Spleen (tissue), 11 donors: Measurements from ENCODE around the gene GNG14. TPM values are rescaled to one million over a fixed set of nuclear protein-coding genes. Genes with fewer than 3 reads are reported as not detected.

ENCODE experiments used
- DNase-seq: peaks from one replicate; pipeline ENCODE4 v3.0.0-alpha.2; 2020
- H3K27ac ChIP-seq, 8 donors: fragments of 200-600 bp; sonication (generic) in 7 of 8; 1 replicate in 4 of 8; 2 replicates in 4 of 8; pipeline versions ENCODE4 v1.5.0 to v1.8.0; 2016 to 2021; ENCODE audit warnings: inconsistent platforms in 4 of 8, mild to moderate bottlenecking in 4 of 8, moderate library complexity in 1 of 8
- H3K27me3 ChIP-seq, 7 donors: fragments of 200-600 bp; sonication (generic) in 6 of 7; replicated peaks in 1 of 7; 1 replicate in 4 of 7; 2 replicates in 3 of 7; pipeline versions ENCODE4 v1.5.0 to v1.8.0; 2016 to 2021; ENCODE audit warnings: inconsistent platforms in 3 of 7, mild to moderate bottlenecking in 1 of 7
- H3K36me3 ChIP-seq, 6 donors: fragments of 200-600 bp; sonication (generic) in 5 of 6; 1 replicate in 4 of 6; 2 replicates in 2 of 6; pipeline versions ENCODE4 v1.5.0 to v1.8.0; 2016 to 2021; ENCODE audit warnings: inconsistent platforms in 2 of 6
- H3K4me1 ChIP-seq, 6 donors: fragments of 200-600 bp; sonication (generic) in 5 of 6; 1 replicate in 3 of 6; 2 replicates in 3 of 6; pipeline versions ENCODE4 v1.5.0 to v1.8.0; 2016 to 2021; ENCODE audit warnings: inconsistent platforms in 3 of 6
- H3K4me3 ChIP-seq, 8 donors: fragments of 200-600 bp; sonication (generic) in 7 of 8; 1 replicate in 4 of 8; 2 replicates in 4 of 8; pipeline versions ENCODE4 v1.5.0 to v1.8.0; 2016 to 2021; ENCODE audit warnings: inconsistent platforms in 4 of 8, mild to moderate bottlenecking in 4 of 8, moderate library complexity in 2 of 8
- H3K9me3 ChIP-seq, 8 donors: fragments of 200-600 bp; sonication (generic) in 7 of 8; 1 replicate in 4 of 8; 2 replicates in 4 of 8; pipeline versions ENCODE4 v1.5.0 to v1.8.0; 2016 to 2021; ENCODE audit warnings: inconsistent platforms in 4 of 8
- POLR2A ChIP-seq, 3 donors: fragments of 450-650 bp; IDR thresholded peaks; one replicate each; pipeline ENCODE4 v1.5.1; 2017; ENCODE audit warnings: antibody characterized with exemption in 3 of 3, mild to moderate bottlenecking in 1 of 3
- POLR2AphosphoS5 ChIP-seq, 3 donors: sonication (generic); formaldehyde crosslinking; IDR thresholded peaks; one replicate each; pipeline ENCODE4 v1.5.1; 2017; ENCODE audit warnings: antibody characterized with exemption in 3 of 3
- WGBS, 5 donors: extraction: QIAGEN DNeasy Blood & Tissue Kit in 3 of 5; methylation state at CpG; one replicate each; pipeline versions ENCODE4 v1.1.5 to v1.1.7; 2013 to 2018; 5-methylcytosine and 5-hydroxymethylcytosine counted together
- intact Hi-C: fragments of 100-400 bp; cut with DNase I; formaldehyde crosslinking; loops from one replicate; pipeline ENCODE4 v1.15.0; 2023; ENCODE audit warnings: low total_unique reads
- polyA plus RNA-seq, 3 donors: library from polyadenylated mRNA; stranded (reverse); fragments of 200-250 nt; gene quantifications; one replicate each; pipeline ENCODE4 v1.2.1, GENCODE V29; 2013
- small RNA-seq, 4 donors: library from RNA; depleted of rRNA; stranded (forward); fragments of <200 nt; gene quantifications; one replicate each; pipeline ENCODE3, GENCODE V24; 2016
- total RNA-seq, 7 donors: library from RNA; depleted of rRNA in 3 of 7; stranded (reverse); fragments of >200 nt in 3 of 7; fragmentation: NEBNext Ultra II Directional in 4 of 7; extraction: Animal tissue kit (Norgen Biotek cat#: 25700) in 4 of 7; gene quantifications; one replicate each; pipeline versions ENCODE4 v1.1.0 to v1.2.1, GENCODE V29; 2016 to 2021
- TF ChIP-seq, protein P1 (sequence below), 11 experiments: fragments of 200-600 bp in 7 of 11; fragments of 450-650 bp in 4 of 11; sonication (generic) in 4 of 11; IDR thresholded peaks in 8 of 11; conservative IDR thresholded peaks in 3 of 11; 1 replicate in 7 of 11; 2 replicates in 4 of 11; pipeline versions ENCODE4 v1.4.0 to v1.8.0; 2016 to 2021; ENCODE audit warnings: antibody characterized with exemption in 11 of 11, inconsistent platforms in 4 of 11, mild to moderate bottlenecking in 1 of 11
- donor health status: healthy with polysubstance abuse.
- donor health status: DM: no; HTN: no; CAD: no; lungs with moderate emphysema.
- donor health status: DM: no; HTN: no; CAD: no.
- donor health status: Bipolar disorder and iron deficiency.
- donor health status: healthy.
- donor health status: DM: no; HTN: no; CAD: no.
- donor health status: DM: yes; HTN: yes; CAD: no.

The GNG14 gene
- total and polyA plus RNA-seq, 10 donors, result not detected

DNA sequence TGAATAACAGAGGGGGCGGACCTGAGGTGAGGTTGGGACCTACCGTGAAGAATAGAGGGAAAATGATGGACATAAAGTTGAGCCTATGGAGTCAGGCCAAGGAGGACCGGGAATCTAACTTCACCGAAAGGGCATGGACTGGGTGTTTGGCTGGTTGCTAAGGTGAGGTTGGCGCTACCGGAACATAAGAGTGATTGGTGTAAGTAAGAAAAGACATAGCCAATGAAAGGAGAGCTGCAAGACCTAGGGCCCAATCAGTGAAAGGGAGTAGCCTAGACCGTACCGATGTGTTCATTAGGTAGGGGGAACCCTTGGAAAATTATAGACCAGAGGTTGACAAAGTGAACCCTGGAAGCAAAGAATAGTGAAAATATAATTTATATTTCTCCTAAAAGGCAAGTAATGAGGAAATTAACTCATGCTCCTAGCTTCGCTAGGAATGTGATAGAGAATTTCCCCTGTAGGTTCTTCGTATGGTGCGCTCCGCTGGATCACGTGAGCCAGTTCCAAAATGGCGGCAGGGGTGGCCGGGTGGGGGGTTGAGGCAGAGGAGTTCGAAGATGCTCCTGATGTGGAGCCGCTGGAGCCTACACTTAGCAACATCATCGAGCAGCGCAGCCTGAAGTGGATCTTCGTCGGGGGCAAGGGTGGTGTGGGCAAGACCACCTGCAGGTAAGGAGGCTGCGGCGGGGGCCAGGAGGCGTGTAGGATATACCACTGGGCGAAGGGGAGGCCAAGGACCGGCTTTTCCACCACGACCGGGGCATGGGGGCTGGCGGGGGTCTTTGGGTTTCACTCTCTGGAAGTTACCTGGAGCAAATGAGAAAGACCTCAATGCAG, 49.4 kb downstream of the GNG14 start, which contains the start of gene GET3:
Gene GET3 (plus strand): TSS at position 503 of the 840 bp plus-strand sequence. CDS start 9 bp downstream, at position 512.
- peaks cover 27 to 66% (median 48%) of the 10 kb centered on the region in 6 donors for H3K4me1 ChIP-seq
- no peaks in the 10 kb centered on the region for H3K9me3 ChIP-seq
- 0 to 1% (median 1%) methylated on average over 23 to 29 of the region's 29 CpGs for WGBS, 5 donors
- TF ChIP-seq POLR2AphosphoS5 (IDR thresholded peaks at IDR 0.05), result peak; percentile 80 to 85 (median 80)
- TF ChIP-seq POLR2A (IDR thresholded peaks at IDR 0.05), result no peak
- TF ChIP-seq, protein P1, sequence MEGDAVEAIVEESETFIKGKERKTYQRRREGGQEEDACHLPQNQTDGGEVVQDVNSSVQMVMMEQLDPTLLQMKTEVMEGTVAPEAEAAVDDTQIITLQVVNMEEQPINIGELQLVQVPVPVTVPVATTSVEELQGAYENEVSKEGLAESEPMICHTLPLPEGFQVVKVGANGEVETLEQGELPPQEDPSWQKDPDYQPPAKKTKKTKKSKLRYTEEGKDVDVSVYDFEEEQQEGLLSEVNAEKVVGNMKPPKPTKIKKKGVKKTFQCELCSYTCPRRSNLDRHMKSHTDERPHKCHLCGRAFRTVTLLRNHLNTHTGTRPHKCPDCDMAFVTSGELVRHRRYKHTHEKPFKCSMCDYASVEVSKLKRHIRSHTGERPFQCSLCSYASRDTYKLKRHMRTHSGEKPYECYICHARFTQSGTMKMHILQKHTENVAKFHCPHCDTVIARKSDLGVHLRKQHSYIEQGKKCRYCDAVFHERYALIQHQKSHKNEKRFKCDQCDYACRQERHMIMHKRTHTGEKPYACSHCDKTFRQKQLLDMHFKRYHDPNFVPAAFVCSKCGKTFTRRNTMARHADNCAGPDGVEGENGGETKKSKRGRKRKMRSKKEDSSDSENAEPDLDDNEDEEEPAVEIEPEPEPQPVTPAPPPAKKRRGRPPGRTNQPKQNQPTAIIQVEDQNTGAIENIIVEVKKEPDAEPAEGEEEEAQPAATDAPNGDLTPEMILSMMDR (IDR thresholded peaks at IDR 0.05 in 8 of 11, conservative IDR thresholded peaks at IDR 0.05 in 3 of 11), result peak in 4 of 11 experiments; percentile 6 to 31 (median 21)
- intact Hi-C loops, result no loop called here
- peak within 1 kb of the TSS; percentile 90 to 94 (median 92) for H3K27ac ChIP-seq
- peak; percentile 93 for DNase-seq
- H3K4me3 ChIP-seq, result peak within 1 kb of the TSS; percentile 62 to 99 (median 92)
- H3K27me3 ChIP-seq, result no peaks in the 10 kb centered on the region
- H3K36me3 ChIP-seq, result peaks cover 0 to 42% (median 16%) of the 10 kb centered on the region in 6 donors

DNA sequence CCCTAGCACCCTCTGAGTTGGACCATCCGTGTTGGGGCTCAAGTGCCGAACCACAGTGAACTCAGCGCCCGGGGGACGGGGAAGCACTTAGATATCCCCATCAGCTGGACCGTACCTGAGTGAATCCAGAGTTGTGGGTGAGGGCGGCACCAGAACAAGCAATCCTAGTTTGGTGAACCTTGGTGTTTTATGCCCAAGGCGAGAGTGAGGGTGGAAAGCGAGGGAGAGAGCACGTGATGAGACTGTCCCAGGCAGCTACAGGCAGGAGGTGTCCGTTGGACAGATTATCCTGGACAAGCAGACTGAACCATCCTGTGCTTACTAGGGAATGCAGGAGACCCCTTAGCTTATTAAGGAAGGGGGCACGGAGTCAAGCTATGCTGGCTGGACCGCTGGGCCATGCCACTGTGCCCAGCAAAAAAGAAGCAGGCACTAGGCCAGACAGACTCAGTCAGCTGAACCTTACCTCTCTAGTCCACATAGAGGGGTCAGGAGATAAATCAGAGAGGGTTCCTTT, 50.1 kb downstream of the GNG14 start:
- no peaks in the 10 kb centered on the region for H3K9me3 ChIP-seq
- TF ChIP-seq POLR2AphosphoS5 (IDR thresholded peaks at IDR 0.05) (no peak), POLR2A (IDR thresholded peaks at IDR 0.05) (no peak)
- TF ChIP-seq, protein P1 (IDR thresholded peaks at IDR 0.05 in 8 of 11, conservative IDR thresholded peaks at IDR 0.05 in 3 of 11), result no peak
- WGBS, 5 donors, result 11 to 15% (median 14%) methylated on average over 13 of the region's 13 CpGs
- peaks cover 0 to 47% (median 16%) of the 10 kb centered on the region in 6 donors for H3K36me3 ChIP-seq
- no peak for DNase-seq
- peak overlapping the region; percentile 62 to 99 (median 92) for H3K4me3 ChIP-seq
- intact Hi-C loops, result no loop called here
- H3K27me3 ChIP-seq, result no peaks in the 10 kb centered on the region
- H3K4me1 ChIP-seq, result peaks cover 21 to 59% (median 41%) of the 10 kb centered on the region in 6 donors
- peak overlapping the region in 6 of 8 donors; percentile 90 to 94 (median 92) for H3K27ac ChIP-seq

Small RNA genes lying within 50 kb of the gene (small RNA-seq; reads per million reads assigned to genes)
- gene SNORD41, result 31.5 to 70.7 (median 44.5) reads per million in 4 donors

Other genes with a start within 250 kb of the GNG14 start
- gene ZNF443, start 247.0 kb upstream of the GNG14 start, total RNA-seq, result 1 to 10 TPM; 2.7 to 9.7 (median 4.5) TPM
- 1 to 10 TPM; 1.4 to 2.0 (median 1.9) TPM for gene ZNF443, start 247.0 kb upstream of the GNG14 start, polyA plus RNA-seq
- 1 to 10 TPM; 3.9 to 6.8 (median 4.2) TPM for gene ZNF709, start 203.2 kb upstream of the GNG14 start, total RNA-seq
- gene ZNF709, start 203.2 kb upstream of the GNG14 start, polyA plus RNA-seq, result 1 to 10 TPM; 1.1 to 1.4 (median 1.3) TPM
- gene ZNF564, start 136.5 kb upstream of the GNG14 start, total RNA-seq, result 10 to 100 TPM; 17.0 to 24.5 (median 21.7) TPM
- 10 to 100 TPM in 1 of 3 donors, 1 to 10 TPM in 2; 5.9 to 11.4 (median 6.5) TPM for gene ZNF564, start 136.5 kb upstream of the GNG14 start, polyA plus RNA-seq
- 10 to 100 TPM; 11.6 to 21.7 (median 15.4) TPM for gene ZNF490, start 77.2 kb upstream of the GNG14 start, total RNA-seq
- gene ZNF490, start 77.2 kb upstream of the GNG14 start, polyA plus RNA-seq, result 1 to 10 TPM in 1 of 3 donors, under 1 TPM in 2; 0.77 to 1.1 (median 0.93) TPM
- gene ZNF791, start 77.1 kb upstream of the GNG14 start, total RNA-seq, result 10 to 100 TPM; 27.8 to 64.9 (median 33.4) TPM
- gene ZNF791, start 77.1 kb upstream of the GNG14 start, polyA plus RNA-seq, result 10 to 100 TPM in 1 of 3 donors, 1 to 10 TPM in 2; 6.8 to 11.1 (median 7.3) TPM
- 100 to 1,000 TPM; 145 to 288 (median 218) TPM for gene MAN2B1, start 21.3 kb upstream of the GNG14 start, total RNA-seq
- 100 to 1,000 TPM in 1 of 3 donors, 10 to 100 TPM in 2; 50.6 to 122 (median 83.3) TPM for gene MAN2B1, start 21.3 kb upstream of the GNG14 start, polyA plus RNA-seq
- 10 to 100 TPM in 6 of 7 donors, 1 to 10 TPM in 1; 6.4 to 15.7 (median 12.9) TPM for gene WDR83, start 21.2 kb upstream of the GNG14 start, total RNA-seq
- gene WDR83, start 21.2 kb upstream of the GNG14 start, polyA plus RNA-seq, result 10 to 100 TPM; 17.0 to 19.5 (median 19.0) TPM
- gene DHPS, start 6.1 kb upstream of the GNG14 start, total RNA-seq, result 100 to 1,000 TPM in 3 of 7 donors, 10 to 100 TPM in 4; 86.8 to 158 (median 96.0) TPM
- 10 to 100 TPM; 55.1 to 76.6 (median 59.3) TPM for gene DHPS, start 6.1 kb upstream of the GNG14 start, polyA plus RNA-seq
- 1 to 10 TPM; 1.7 to 5.3 (median 3.8) TPM for gene FBXW9, start 8.6 kb downstream of the GNG14 start, total RNA-seq
- gene FBXW9, start 8.6 kb downstream of the GNG14 start, polyA plus RNA-seq, result 1 to 10 TPM; 4.8 to 7.4 (median 5.2) TPM
- 10 to 100 TPM; 47.5 to 83.6 (median 61.5) TPM for gene TNPO2, start 35.9 kb downstream of the GNG14 start, total RNA-seq
- 10 to 100 TPM; 15.8 to 30.4 (median 22.9) TPM for gene TNPO2, start 35.9 kb downstream of the GNG14 start, polyA plus RNA-seq
- gene TRIR, start 46.7 kb downstream of the GNG14 start, total RNA-seq, result 100 to 1,000 TPM; 127 to 225 (median 150) TPM
- 100 to 1,000 TPM; 346 to 403 (median 386) TPM for gene TRIR, start 46.7 kb downstream of the GNG14 start, polyA plus RNA-seq
- gene GET3, start 49.5 kb downstream of the GNG14 start, total RNA-seq, result 10 to 100 TPM; 32.7 to 50.7 (median 38.4) TPM
- gene GET3, start 49.5 kb downstream of the GNG14 start, polyA plus RNA-seq, result 10 to 100 TPM; 35.4 to 68.0 (median 52.8) TPM
- gene BEST2, start 63.8 kb downstream of the GNG14 start, total RNA-seq, result not detected
- gene BEST2, start 63.8 kb downstream of the GNG14 start, polyA plus RNA-seq, result not detected
- 10 to 100 TPM; 14.8 to 27.4 (median 25.2) TPM for gene HOOK2, start 87.6 kb downstream of the GNG14 start, total RNA-seq
- gene HOOK2, start 87.6 kb downstream of the GNG14 start, polyA plus RNA-seq, result 10 to 100 TPM in 2 of 3 donors, 1 to 10 TPM in 1; 7.1 to 24.3 (median 20.5) TPM
- 100 to 1,000 TPM; 102 to 363 (median 189) TPM for gene JUNB, start 103.5 kb downstream of the GNG14 start, total RNA-seq
- gene JUNB, start 103.5 kb downstream of the GNG14 start, polyA plus RNA-seq, result 100 to 1,000 TPM in 1 of 3 donors, 10 to 100 TPM in 2; 57.5 to 118 (median 64.0) TPM
- gene PRDX2, start 113.8 kb downstream of the GNG14 start, total RNA-seq, result 100 to 1,000 TPM in 6 of 7 donors, 10 to 100 TPM in 1; 97.9 to 203 (median 140) TPM
- 100 to 1,000 TPM in 2 of 3 donors, 10 to 100 TPM in 1; 78.3 to 123 (median 108) TPM for gene PRDX2, start 113.8 kb downstream of the GNG14 start, polyA plus RNA-seq
- 1 to 10 TPM in 4 of 7 donors, not detected in 3; 1.1 to 4.8 (median 3.4) TPM for gene THSD8, start 114.1 kb downstream of the GNG14 start, total RNA-seq
- 1 to 10 TPM; 5.2 to 9.1 (median 5.7) TPM for gene THSD8, start 114.1 kb downstream of the GNG14 start, polyA plus RNA-seq
- 10 to 100 TPM in 6 of 7 donors, 1 to 10 TPM in 1; 9.8 to 15.9 (median 11.7) TPM for gene RNASEH2A, start 118.6 kb downstream of the GNG14 start, total RNA-seq
- gene RNASEH2A, start 118.6 kb downstream of the GNG14 start, polyA plus RNA-seq, result 10 to 100 TPM in 2 of 3 donors, 1 to 10 TPM in 1; 4.4 to 12.2 (median 11.4) TPM
- not detected for gene RTBDN, start 146.6 kb downstream of the GNG14 start, total RNA-seq
- gene RTBDN, start 146.6 kb downstream of the GNG14 start, polyA plus RNA-seq, result not detected
- gene MAST1, start 150.5 kb downstream of the GNG14 start, total RNA-seq, result under 1 TPM in 6 of 7 donors, not detected in 1; 0.23 to 0.65 (median 0.33) TPM
- under 1 TPM in 2 of 3 donors, not detected in 1; 0.12 to 0.32 TPM for gene MAST1, start 150.5 kb downstream of the GNG14 start, polyA plus RNA-seq
- gene DNASE2, start 193.5 kb downstream of the GNG14 start, total RNA-seq, result 10 to 100 TPM; 20.4 to 36.1 (median 24.4) TPM
- 10 to 100 TPM; 19.5 to 33.9 (median 28.1) TPM for gene DNASE2, start 193.5 kb downstream of the GNG14 start, polyA plus RNA-seq
- gene KLF1, start 199.2 kb downstream of the GNG14 start, total RNA-seq, result 10 to 100 TPM in 1 of 7 donors, 1 to 10 TPM in 3, under 1 TPM in 2, not detected in 1; 0.44 to 13.0 (median 2.7) TPM
- gene KLF1, start 199.2 kb downstream of the GNG14 start, polyA plus RNA-seq, result under 1 TPM; 0.13 to 0.67 (median 0.33) TPM
- 10 to 100 TPM; 19.0 to 48.4 (median 29.3) TPM for gene GCDH, start 203.2 kb downstream of the GNG14 start, total RNA-seq
- 10 to 100 TPM; 16.3 to 29.4 (median 20.1) TPM for gene GCDH, start 203.2 kb downstream of the GNG14 start, polyA plus RNA-seq
- under 1 TPM in 1 of 7 donors, not detected in 6; 0.74 TPM for gene SYCE2, start 231.3 kb downstream of the GNG14 start, total RNA-seq
- gene SYCE2, start 231.3 kb downstream of the GNG14 start, polyA plus RNA-seq, result under 1 TPM; 0.29 to 0.85 (median 0.30) TPM
- 10 to 100 TPM; 32.8 to 49.9 (median 42.2) TPM for gene FARSA, start 245.7 kb downstream of the GNG14 start, total RNA-seq
- 10 to 100 TPM; 25.1 to 55.4 (median 36.3) TPM for gene FARSA, start 245.7 kb downstream of the GNG14 start, polyA plus RNA-seq